ENCODE results near the gene DHX36. TPM values are rescaled to one million over a fixed set of nuclear protein-coding genes. Genes with fewer than 3 reads are reported as not detected.

DHX36 gene
- total RNA-seq, 1 experiment from 2014 or later = 34.5 TPM

- peak overlapping the region; percentile 97 for H3K4me3 ChIP-seq (ENCODE audit: low read length)
- ChIA-PET POLR2A (ENCODE audit: unreplicated experiment) (no interaction called here), CTCF (interaction anchor here (0.7 kb wide), 1 partner anchor 970 kb away, joined by 3 read pairs; no protein-coding TSS in a partner anchor)
- peak overlapping the region; percentile 97 for H3K4me2 ChIP-seq (ENCODE audit: low read length)
- no peaks in the 10 kb centered on the region for H3K27me3 ChIP-seq (ENCODE audit: low read length)
- no peaks in the 10 kb centered on the region for H3F3A ChIP-seq (ENCODE audit: low read length, unreplicated experiment)
- TSS peak; percentile 91 for BruUV-seq (replicated peaks)
- H3K79me2 ChIP-seq (ENCODE audit: low read length) = peaks cover 46% of the 10 kb centered on the region
- H4K20me1 ChIP-seq (ENCODE audit: low read length) = peaks cover 28% of the 10 kb centered on the region
- H3K27ac ChIP-seq (ENCODE audit: low read length) = no peak overlapping the region
- ATAC-seq (peak; percentile 13), DNase-seq (no peak)
- no peaks in the 10 kb centered on the region for H3K9me3 ChIP-seq (ENCODE audit: low read length)
- TF ChIP-seq CTCF (conservative IDR thresholded peaks at IDR 0.05; ENCODE audit: low read depth, low read length) (no peak), EZH2phosphoT487 (IDR thresholded peaks at IDR 0.05; ENCODE audit: borderline replicate concordance, low read length) (no peak), EZH2 (IDR thresholded peaks at IDR 0.05; ENCODE audit: low read length, unreplicated experiment) (no peak)
- H3K9me2 ChIP-seq (replicated peaks; ENCODE audit: low read length) = no peaks in the 10 kb centered on the region
- intact Hi-C loops (cut with micrococcal nuclease) = no loop called here
- no peaks in the 10 kb centered on the region for H3K36me3 ChIP-seq (ENCODE audit: low read depth, low read length)
- peak overlapping the region; percentile 97; the same call in 1 of the 2 replicates for H3K9ac ChIP-seq (ENCODE audit: low read length)
- H2AFZ ChIP-seq (ENCODE audit: low read length) = peak overlapping the region; percentile 85
- H3K4me1 ChIP-seq (ENCODE audit: insufficient read depth, low read length) = peaks cover 19% of the 10 kb centered on the region
Observed at GRCh38 chr3:154324919-154325318, 632 bp upstream of the DHX36 start.

- H2AFZ ChIP-seq (ENCODE audit: low read length) = no peak overlapping the region
- BruUV-seq (replicated peaks) = no TSS peak
- CTCF ChIA-PET = no interaction called here
- no peak overlapping the region for H3K9ac ChIP-seq (ENCODE audit: low read length)
- H3K4me3 ChIP-seq (ENCODE audit: low read length) = no peak overlapping the region
- no peaks in the 10 kb centered on the region for H3K27me3 ChIP-seq (ENCODE audit: low read length)
- ATAC-seq (peak; percentile 35; the same call in 1 of the 2 replicates), DNase-seq (no peak)
- H3K27ac ChIP-seq (ENCODE audit: low read length) = no peak overlapping the region
- H3K4me2 ChIP-seq (ENCODE audit: low read length) = no peak overlapping the region
- peaks cover 26% of the 10 kb centered on the region for H3K36me3 ChIP-seq (ENCODE audit: low read depth, low read length)
- intact Hi-C loops (cut with micrococcal nuclease) = no loop called here
- no peak for TF ChIP-seq EZH2 (IDR thresholded peaks at IDR 0.05; ENCODE audit: low read length, unreplicated experiment)
- H3K79me2 ChIP-seq (ENCODE audit: low read length) = peaks cover 80% of the 10 kb centered on the region
- peaks cover 54% of the 10 kb centered on the region for H4K20me1 ChIP-seq (ENCODE audit: low read length)
- no peaks in the 10 kb centered on the region for H3F3A ChIP-seq (ENCODE audit: low read length, unreplicated experiment)
- POLR2A ChIA-PET (ENCODE audit: unreplicated experiment) = no interaction called here
- H3K9me3 ChIP-seq (ENCODE audit: low read length) = no peaks in the 10 kb centered on the region
- no peaks in the 10 kb centered on the region for H3K9me2 ChIP-seq (replicated peaks; ENCODE audit: low read length)
- H3K4me1 ChIP-seq (ENCODE audit: insufficient read depth, low read length) = peaks cover 10% of the 10 kb centered on the region; the same call in 1 of the 2 replicates
Observed at GRCh38 chr3:154316974-154317767, 7.1 kb downstream of the DHX36 start.

- CTCF ChIA-PET = no interaction called here
- Histone ChIP-seq H3K4me1 (ENCODE audit: insufficient read depth, low read length) (0 out of 2 replicates have a peak, but pooled peaks cover 3% of the 10 kb centered on the region), H3K36me3 (ENCODE audit: low read depth, low read length) (peaks cover 38% of the 10 kb centered on the region), H3K4me3 (ENCODE audit: low read length) (no peak overlapping the region), H3K4me2 (ENCODE audit: low read length) (no peak overlapping the region), H3K79me2 (ENCODE audit: low read length) (peaks cover 50% of the 10 kb centered on the region), H3K9me2 (replicated peaks; ENCODE audit: low read length) (no peaks in the 10 kb centered on the region), H3K27me3 (ENCODE audit: low read length) (no peaks in the 10 kb centered on the region), H3K9ac (ENCODE audit: low read length) (no peak overlapping the region), H3K9me3 (ENCODE audit: low read length) (no peaks in the 10 kb centered on the region), H3F3A (ENCODE audit: low read length, unreplicated experiment) (no peaks in the 10 kb centered on the region), H2AFZ (ENCODE audit: low read length) (no peak overlapping the region), H3K27ac (ENCODE audit: low read length) (no peak overlapping the region), H4K20me1 (ENCODE audit: low read length) (peaks cover 30% of the 10 kb centered on the region)
- ATAC-seq (no peak), DNase-seq (peak; percentile 22)
- intact Hi-C loops (cut with micrococcal nuclease) = no loop called here
- TSS peak; percentile 6 for BruUV-seq (replicated peaks)
- POLR2A ChIA-PET (ENCODE audit: unreplicated experiment) = no interaction called here
- TF ChIP-seq CTCF (conservative IDR thresholded peaks at IDR 0.05; ENCODE audit: low read depth, low read length) (peak; percentile 60), EZH2phosphoT487 (IDR thresholded peaks at IDR 0.05; ENCODE audit: borderline replicate concordance, low read length) (no peak)
Observed at GRCh38 chr3:154314152-154314551, 10.1 kb downstream of the DHX36 start.
